GM19397 (cell line): ENCODE results near the gene KRT6C.
"Not testable (repeated sequence)": the region's sequence is repeated elsewhere in the genome, so short reads cannot be mapped to it uniquely, and the experiment has no call there.

Experiments used
- ATAC-seq: cut with Tn5 transposase; IDR thresholded peaks from one replicate; pipeline ENCODE4 v1.9.1; 2021; ENCODE audit warnings: mild to moderate bottlenecking, moderate library complexity; ENCODE audit not compliant: unreplicated experiment

Gene KRT6C

GRCh38 chr12:52461693-52462092, 11.9 kb downstream of the KRT6C start:
- no peak for ATAC-seq

- no peak for ATAC-seq
These were observed 14.7 kb downstream of the KRT6C start for GRCh38 chr12:52458861-52459260.

- ATAC-seq, result no peak
These were observed 17.8 kb downstream of the KRT6C start for GRCh38 chr12:52455821-52456220.

- ATAC-seq, result no peak
These were observed 19.0 kb downstream of the KRT6C start for GRCh38 chr12:52454411-52455201.

GRCh38 chr12:52452101-52452500, 21.5 kb downstream of the KRT6C start, which contains the start of gene KRT6B:
TSS of gene KRT6B (minus strand) at chr12:52452146. CDS start at chr12:52452078, 68 bp downstream.
- no peak for ATAC-seq

- ATAC-seq, result no peak
These were observed 25.4 kb downstream of the KRT6C start for GRCh38 chr12:52448228-52448627.

- ATAC-seq, result not testable (repeated sequence)
These were observed 26.4 kb downstream of the KRT6C start for GRCh38 chr12:52447196-52447595.

- ATAC-seq, result no peak
These were observed 27.1 kb downstream of the KRT6C start for GRCh38 chr12:52446367-52447045.

GRCh38 chr12:52445876-52446275, 27.7 kb downstream of the KRT6C start:
- ATAC-seq, result no peak

GRCh38 chr12:52444647-52445595, 28.7 kb downstream of the KRT6C start:
- no peak for ATAC-seq

GRCh38 chr12:52443966-52444365, 29.6 kb downstream of the KRT6C start:
- no peak for ATAC-seq

GRCh38 chr12:52442600-52443061, 31.0 kb downstream of the KRT6C start:
- no peak for ATAC-seq

GRCh38 chr12:52441320-52441911, 32.2 kb downstream of the KRT6C start:
- ATAC-seq, result no peak

- no peak for ATAC-seq
These were observed 32.7 kb downstream of the KRT6C start for GRCh38 chr12:52440821-52441319.

GRCh38 chr12:52439845-52440244, 33.8 kb downstream of the KRT6C start:
- no peak for ATAC-seq

GRCh38 chr12:52439420-52439819, 34.2 kb downstream of the KRT6C start:
- no peak for ATAC-seq

- ATAC-seq, result no peak
These were observed 35.0 kb downstream of the KRT6C start for GRCh38 chr12:52438305-52439301.

GRCh38 chr12:52437508-52437907, 36.1 kb downstream of the KRT6C start:
- ATAC-seq, result no peak

- ATAC-seq, result no peak
These were observed 36.7 kb downstream of the KRT6C start for GRCh38 chr12:52436828-52437474.
